ENCODE results near the gene SLC30A4.
"Not testable (repeated sequence)": the region's sequence is repeated elsewhere in the genome, so short reads cannot be mapped to it uniquely, and the experiment has no call there.

The SLC30A4 gene

DNA sequence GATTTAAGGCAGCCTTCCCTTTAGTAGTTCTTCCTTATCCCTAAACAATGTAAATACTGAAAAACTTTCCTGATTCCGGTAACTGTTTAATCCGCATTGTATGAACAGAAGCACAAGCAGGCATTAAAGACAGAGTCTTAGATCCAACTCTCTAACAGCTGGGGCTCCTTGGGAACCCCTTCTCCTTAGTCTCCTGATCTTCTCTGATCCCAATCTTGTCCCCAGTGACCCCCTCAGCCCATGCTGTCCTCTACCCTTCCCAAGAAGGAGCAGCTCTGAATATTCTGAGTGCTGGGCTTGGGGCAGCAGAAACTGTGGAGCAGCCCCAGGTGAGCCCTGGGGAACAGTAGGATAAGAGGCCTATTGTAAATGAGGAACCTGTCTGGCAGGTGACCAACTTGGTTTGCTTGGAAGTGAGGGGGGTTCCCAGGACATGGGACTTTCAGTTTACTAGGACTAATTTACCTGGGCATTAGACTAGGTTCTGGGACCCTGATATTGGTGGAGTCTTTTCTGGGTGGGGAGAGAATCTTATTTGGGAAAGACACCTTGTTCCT, 13.0 kb upstream of the SLC30A4 start:
- Mint-ChIP-seq H3K4me3 (no peak overlapping the region), H3K9me3 (no peaks in the 10 kb centered on the region), H3K4me1 (no peaks in the 10 kb centered on the region), H3K36me3 (no peaks in the 10 kb centered on the region), H3K27ac (no peak overlapping the region), H3K27me3 (peaks cover 1% of the 10 kb centered on the region)
- DNase-seq (ENCODE audit: low spot score in 2 of 2) (no peak), ATAC-seq (ENCODE audit: low read depth) (no peak)

GRCh38 chr15:45534821-45535220, 12.3 kb upstream of the SLC30A4 start:
- H3K36me3 Mint-ChIP-seq, result no peaks in the 10 kb centered on the region
- H3K27ac Mint-ChIP-seq, result no peak overlapping the region
- H3K4me1 Mint-ChIP-seq, result no peaks in the 10 kb centered on the region
- H3K27me3 Mint-ChIP-seq, result peaks cover 1% of the 10 kb centered on the region
- no peak for DNase-seq (ENCODE audit: low spot score in 2 of 2)
- no peak for ATAC-seq (ENCODE audit: low read depth)
- H3K4me3 Mint-ChIP-seq, result no peak overlapping the region
- no peaks in the 10 kb centered on the region for H3K9me3 Mint-ChIP-seq

DNA sequence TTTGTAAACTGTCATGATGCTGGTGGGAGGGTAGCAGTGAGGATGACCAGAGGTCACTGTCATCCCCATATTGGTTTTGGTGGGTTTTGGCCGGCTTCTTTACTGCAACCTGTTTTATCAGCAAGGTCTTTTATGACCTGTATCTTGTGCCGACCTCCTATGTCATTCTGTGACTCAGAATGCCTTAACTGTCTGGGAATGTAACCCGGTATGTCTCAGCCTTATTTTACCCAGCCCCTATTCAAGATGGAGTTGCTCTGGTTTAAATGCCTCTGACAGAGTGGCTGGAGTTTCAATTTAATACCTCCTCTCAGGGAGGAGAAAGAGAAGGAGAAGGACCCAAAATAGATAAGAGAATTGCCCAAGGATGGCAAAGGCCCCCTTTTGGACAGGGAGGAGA, 10.3 kb upstream of the SLC30A4 start:
- H3K36me3 Mint-ChIP-seq; DNase-seq (ENCODE audit: low spot score in 2 of 2); H3K4me3 Mint-ChIP-seq; H3K9me3 Mint-ChIP-seq; H3K27me3 Mint-ChIP-seq; ATAC-seq (ENCODE audit: low read depth); H3K4me1 Mint-ChIP-seq; H3K27ac Mint-ChIP-seq: not testable (repeated sequence)

- no peak for ATAC-seq (ENCODE audit: low read depth)
Measured at GRCh38 chr15:45529613-45530012, 7.1 kb upstream of the SLC30A4 start.

DNA sequence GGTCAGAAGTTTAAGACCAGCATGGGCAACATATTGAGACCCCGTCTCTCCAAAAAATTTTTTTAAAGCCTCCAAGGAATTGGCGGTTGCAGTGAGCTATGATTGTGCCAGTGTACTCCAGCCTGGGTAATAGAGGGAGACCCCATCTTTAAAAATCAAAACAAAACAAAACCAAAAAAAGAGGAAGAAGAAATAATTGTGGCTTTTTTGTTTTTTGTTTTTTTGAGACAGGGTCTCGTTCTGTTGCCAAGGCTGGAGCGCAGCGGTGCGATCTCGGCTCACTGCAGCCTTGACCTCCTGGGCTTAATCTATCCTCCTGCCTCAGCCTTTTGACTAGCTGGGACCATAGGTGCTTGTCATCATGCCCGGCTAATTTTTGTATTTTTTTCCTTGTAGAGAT, 4.5 kb upstream of the SLC30A4 start:
- no peak overlapping the region for H3K4me3 Mint-ChIP-seq
- peaks cover 19% of the 10 kb centered on the region for H3K4me1 Mint-ChIP-seq
- peak overlapping the region; percentile 87 for H3K27ac Mint-ChIP-seq
- no peaks in the 10 kb centered on the region for H3K27me3 Mint-ChIP-seq
- DNase-seq (ENCODE audit: low spot score in 2 of 2) (no peak), ATAC-seq (ENCODE audit: low read depth) (peak; percentile 11)
- peaks cover 2% of the 10 kb centered on the region for H3K9me3 Mint-ChIP-seq
- no peaks in the 10 kb centered on the region for H3K36me3 Mint-ChIP-seq

More at GRCh38 chr15:45529613-45530012, 7.1 kb upstream of the SLC30A4 start:
- Mint-ChIP-seq H3K27ac (no peak overlapping the region), H3K9me3 (peaks cover 2% of the 10 kb centered on the region), H3K27me3 (peaks cover 1% of the 10 kb centered on the region), H3K4me3 (no peak overlapping the region), H3K4me1 (peaks cover 14% of the 10 kb centered on the region), H3K36me3 (no peaks in the 10 kb centered on the region)
- no peak for DNase-seq (ENCODE audit: low spot score in 2 of 2)

DNA sequence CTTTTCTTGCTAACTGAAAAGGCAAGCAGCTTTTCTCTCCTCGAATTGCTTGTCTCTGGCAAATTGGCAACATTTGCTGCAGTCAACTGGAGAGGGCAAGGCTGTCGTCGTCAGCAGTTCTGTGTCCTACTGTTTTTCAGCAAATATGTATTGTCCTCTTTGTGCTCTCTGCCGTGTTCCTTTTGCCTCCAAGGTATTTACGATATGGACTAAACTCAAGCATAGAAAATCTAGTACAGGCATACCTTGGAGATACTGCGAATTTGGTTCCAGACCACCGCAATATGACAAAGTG, 558 bp upstream of the SLC30A4 start:
- H3K4me1 Mint-ChIP-seq, result peaks cover 34% of the 10 kb centered on the region
- peaks cover 2% of the 10 kb centered on the region for H3K9me3 Mint-ChIP-seq
- DNase-seq (ENCODE audit: low spot score in 2 of 2) (no peak), ATAC-seq (ENCODE audit: low read depth) (no peak)
- peak overlapping the region; percentile 86 for H3K4me3 Mint-ChIP-seq
- no peaks in the 10 kb centered on the region for H3K27me3 Mint-ChIP-seq
- H3K27ac Mint-ChIP-seq, result peak overlapping the region; percentile 70
- H3K36me3 Mint-ChIP-seq, result peaks cover 2% of the 10 kb centered on the region

GRCh38 chr15:45521596-45522327, 793 bp downstream of the SLC30A4 start:
- Mint-ChIP-seq H3K27ac (peak overlapping the region; percentile 95), H3K4me3 (peak overlapping the region; percentile 97), H3K9me3 (peaks cover 2% of the 10 kb centered on the region), H3K4me1 (peaks cover 27% of the 10 kb centered on the region), H3K27me3 (no peaks in the 10 kb centered on the region), H3K36me3 (peaks cover 7% of the 10 kb centered on the region)
- peak; percentile 41 for ATAC-seq (ENCODE audit: low read depth)
- peak; percentile 10 to 22 for DNase-seq (ENCODE audit: low spot score in 2 of 2)

GRCh38 chr15:45510758-45511280, 11.7 kb downstream of the SLC30A4 start:
- no peak overlapping the region for H3K27ac Mint-ChIP-seq
- DNase-seq (ENCODE audit: low spot score in 2 of 2), result no peak
- no peaks in the 10 kb centered on the region for H3K9me3 Mint-ChIP-seq
- H3K4me3 Mint-ChIP-seq, result no peak overlapping the region
- H3K27me3 Mint-ChIP-seq, result no peaks in the 10 kb centered on the region
- no peaks in the 10 kb centered on the region for H3K4me1 Mint-ChIP-seq
- H3K36me3 Mint-ChIP-seq, result peaks cover 17% of the 10 kb centered on the region
- ATAC-seq (ENCODE audit: low read depth), result no peak

- not testable (repeated sequence) for DNase-seq (ENCODE audit: low spot score in 2 of 2)
Measured at GRCh38 chr15:45507143-45507542, 15.4 kb downstream of the SLC30A4 start.

GRCh38 chr15:45499426-45499825, 23.1 kb downstream of the SLC30A4 start:
- DNase-seq (ENCODE audit: low spot score in 2 of 2), result no peak
- H3K4me1 Mint-ChIP-seq, result no peaks in the 10 kb centered on the region

More at GRCh38 chr15:45507143-45507542, 15.4 kb downstream of the SLC30A4 start:
- H3K4me3 Mint-ChIP-seq; H3K27ac Mint-ChIP-seq; H3K9me3 Mint-ChIP-seq; ATAC-seq (ENCODE audit: low read depth); H3K4me1 Mint-ChIP-seq; H3K27me3 Mint-ChIP-seq: not testable (repeated sequence)
- H3K36me3 Mint-ChIP-seq, result peaks cover 24% of the 10 kb centered on the region

DNA sequence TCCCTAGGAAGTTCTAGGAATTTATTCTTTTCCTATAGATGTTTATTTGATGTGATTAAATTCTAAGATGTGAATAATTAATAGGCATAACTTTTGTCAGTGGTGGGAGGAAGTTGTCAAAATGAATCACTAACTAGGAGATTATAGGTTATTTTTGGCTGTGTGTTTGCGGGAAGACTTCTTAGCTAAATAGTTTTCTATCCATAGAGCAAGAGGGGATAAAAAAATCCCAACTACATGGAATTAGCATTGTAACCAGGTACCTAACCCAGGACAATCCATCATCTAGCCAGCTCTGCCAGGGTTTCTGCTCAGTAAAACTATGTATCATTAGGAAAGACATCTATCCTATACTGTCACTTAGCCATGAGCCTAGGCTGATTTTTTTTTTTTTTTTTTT, 23.9 kb downstream of the SLC30A4 start:
- no peaks in the 10 kb centered on the region for H3K27me3 Mint-ChIP-seq
- no peak for DNase-seq (ENCODE audit: low spot score in 2 of 2)
- no peaks in the 10 kb centered on the region for H3K9me3 Mint-ChIP-seq
- H3K36me3 Mint-ChIP-seq, result peaks cover 7% of the 10 kb centered on the region
- no peak for ATAC-seq (ENCODE audit: low read depth)
- H3K4me1 Mint-ChIP-seq, result no peaks in the 10 kb centered on the region
- H3K4me3 Mint-ChIP-seq, result no peak overlapping the region
- no peak overlapping the region for H3K27ac Mint-ChIP-seq

More at GRCh38 chr15:45499426-45499825, 23.1 kb downstream of the SLC30A4 start:
- no peak for ATAC-seq (ENCODE audit: low read depth)
- Mint-ChIP-seq H3K27me3 (no peaks in the 10 kb centered on the region), H3K27ac (no peak overlapping the region), H3K36me3 (peaks cover 7% of the 10 kb centered on the region), H3K9me3 (no peaks in the 10 kb centered on the region), H3K4me3 (no peak overlapping the region)

GRCh38 chr15:45497261-45497660, 25.3 kb downstream of the SLC30A4 start:
- Mint-ChIP-seq H3K36me3 (peaks cover 2% of the 10 kb centered on the region), H3K4me1 (no peaks in the 10 kb centered on the region), H3K9me3 (no peaks in the 10 kb centered on the region), H3K27me3 (no peaks in the 10 kb centered on the region), H3K4me3 (no peak overlapping the region), H3K27ac (no peak overlapping the region)
- no peak for ATAC-seq (ENCODE audit: low read depth)
- no peak for DNase-seq (ENCODE audit: low spot score in 2 of 2)

- Mint-ChIP-seq H3K27me3 (no peaks in the 10 kb centered on the region), H3K36me3 (peaks cover 2% of the 10 kb centered on the region), H3K27ac (no peak overlapping the region), H3K4me1 (no peaks in the 10 kb centered on the region), H3K4me3 (no peak overlapping the region), H3K9me3 (no peaks in the 10 kb centered on the region)
- no peak for ATAC-seq (ENCODE audit: low read depth)
- DNase-seq (ENCODE audit: low spot score in 2 of 2), result no peak
Measured at GRCh38 chr15:45496658-45497057, 25.9 kb downstream of the SLC30A4 start.

GRCh38 chr15:45495588-45495987, 27.0 kb downstream of the SLC30A4 start:
- no peak for ATAC-seq (ENCODE audit: low read depth)
- Mint-ChIP-seq H3K27me3 (no peaks in the 10 kb centered on the region), H3K4me1 (no peaks in the 10 kb centered on the region), H3K9me3 (no peaks in the 10 kb centered on the region), H3K4me3 (no peak overlapping the region), H3K27ac (no peak overlapping the region), H3K36me3 (peaks cover 4% of the 10 kb centered on the region)
- no peak for DNase-seq (ENCODE audit: low spot score in 2 of 2)

Measured in memory B cell (primary cell).